Keratinocyte (primary cell): Measurements from ENCODE around the gene FGB. TPM values are rescaled to one million over a fixed set of nuclear protein-coding genes. Genes with fewer than 3 reads are reported as not detected.

ENCODE experiments used
- DNase-seq: peaks from one replicate; pipeline ENCODE4 v3.0.0-alpha.2; 2011; ENCODE audit warnings: low read depth, missing footprints, low spot score
- FAIRE-seq: peaks from 2 replicates; lab custom pipeline; 2011; peaks lifted over from hg19 to GRCh38; lab: Jason Lieb, UNC
- H2AFZ ChIP-seq: 2 replicates; pipeline ENCODE4 v1.6.0; 2012; ENCODE audit warnings: low read length, control low read depth, inconsistent platforms; ENCODE audit not compliant: control insufficient read depth
- H3K27ac ChIP-seq: 2 replicates; pipeline ENCODE4 v1.5.1; 2011; ENCODE audit warnings: low read length; ENCODE audit not compliant: control insufficient read depth, insufficient read depth
- H3K27me3 ChIP-seq: 3 replicates; pipeline ENCODE4 v1.6.0; 2011; ENCODE audit warnings: low read length; ENCODE audit not compliant: control insufficient read depth, insufficient read depth; ENCODE audit errors: extremely low read depth
- H3K36me3 ChIP-seq, 2 experiments: 2 replicates in 1 of 2; 3 replicates in 1 of 2; pipeline ENCODE4 v1.5.1; 2011; ENCODE audit warnings: low read length in 2 of 2, mild to moderate bottlenecking in 1 of 2; ENCODE audit not compliant: control insufficient read depth in 2 of 2, insufficient read depth in 2 of 2; ENCODE audit errors: extremely low read depth in 1 of 2
- H3K4me1 ChIP-seq: 3 replicates; pipeline ENCODE4 v1.5.1; 2011; ENCODE audit warnings: low read length; ENCODE audit not compliant: control insufficient read depth, insufficient read depth; ENCODE audit errors: extremely low read depth
- H3K4me2 ChIP-seq: 3 replicates; pipeline ENCODE4 v1.6.0; 2011; ENCODE audit warnings: low read depth, low read length; ENCODE audit not compliant: control insufficient read depth, insufficient read depth; ENCODE audit errors: extremely low read depth
- H3K4me3 ChIP-seq, 3 experiments: fragments of 200-600 bp in 1 of 3; sonication (generic) in 1 of 3; 2 replicates in 2 of 3; 3 replicates in 1 of 3; pipeline ENCODE4 v1.5.1; 2011 to 2016; ENCODE audit warnings: low read length in 3 of 3, mild to moderate bottlenecking in 3 of 3, control low read depth in 2 of 3, inconsistent platforms in 1 of 3, low read depth in 1 of 3, mixed read lengths in 1 of 3, mixed run types in 1 of 3, moderate library complexity in 1 of 3; ENCODE audit not compliant: control insufficient read depth in 2 of 3, insufficient read depth in 2 of 3; ENCODE audit errors: extremely low read depth in 1 of 3
- H3K79me2 ChIP-seq: 2 replicates; pipeline ENCODE4 v1.6.0; 2012; ENCODE audit warnings: low read length; ENCODE audit not compliant: control insufficient read depth, insufficient read depth
- H3K9ac ChIP-seq: 3 replicates; pipeline ENCODE4 v1.6.0; 2011; ENCODE audit warnings: low read length; ENCODE audit not compliant: control insufficient read depth, insufficient read depth; ENCODE audit errors: extremely low read depth
- H3K9me1 ChIP-seq: 3 replicates; pipeline ENCODE4 v1.6.0; 2011; ENCODE audit warnings: low read length; ENCODE audit not compliant: control insufficient read depth, insufficient read depth; ENCODE audit errors: extremely low read depth
- H3K9me3 ChIP-seq: 2 replicates; pipeline ENCODE4 v1.5.1; 2012; ENCODE audit warnings: low read depth, low read length; ENCODE audit not compliant: control insufficient read depth
- H4K20me1 ChIP-seq: 3 replicates; pipeline ENCODE4 v1.6.0; 2011; ENCODE audit warnings: low read length; ENCODE audit not compliant: control insufficient read depth, insufficient read depth; ENCODE audit errors: extremely low read depth
- EZH2 ChIP-seq: IDR thresholded peaks from one replicate; pipeline ENCODE4 v1.6.1; 2012; ENCODE audit warnings: inconsistent platforms, mild to moderate bottlenecking, low read length, moderate library complexity
- dilution Hi-C: fragments of 300-500 bp; cut with MboI; formaldehyde crosslinking; loops from one replicate; pipeline ENCODE4 v1.7.0; 2020; ENCODE audit warnings: low sequenced_read_pairs; ENCODE audit not compliant: extremely low pct_ligation_motif_present
- polyA plus RNA-seq, 5 experiments: library from polyadenylated mRNA; depleted of rRNA in 3 of 5; stranded (reverse) in 3 of 5; stranded (forward) in 1 of 5; unstranded in 1 of 5; fragments of >200 nt; gene quantifications; 1 replicate in 1 of 5; 2 replicates in 3 of 5; 3 replicates in 1 of 5; pipeline versions ENCODE4 v1.2.1 to v1.2.3, GENCODE V29; 2011 to 2012; ENCODE audit warnings: missing spikeins in 2 of 5, low read depth in 1 of 5, low replicate concordance in 1 of 5
- TF ChIP-seq, protein P1 (sequence below), 3 experiments: IDR thresholded peaks in 1 of 3; conservative IDR thresholded peaks in 1 of 3; optimal IDR thresholded peaks in 1 of 3; 2 replicates in 2 of 3; 3 replicates in 1 of 3; pipeline versions ENCODE3 to v1.5.1; 2011; ENCODE audit warnings: low read length in 3 of 3, mild to moderate bottlenecking in 3 of 3, moderate library complexity in 2 of 3, control low read depth in 1 of 3, inconsistent platforms in 1 of 3; ENCODE audit not compliant: insufficient read depth in 2 of 3; ENCODE audit errors: extremely low read depth in 1 of 3

Gene FGB
- polyA plus RNA-seq, 1 donor (not counting 4 experiments of a cell fraction or from before 2014, with no cell fraction given), result not detected

DNA sequence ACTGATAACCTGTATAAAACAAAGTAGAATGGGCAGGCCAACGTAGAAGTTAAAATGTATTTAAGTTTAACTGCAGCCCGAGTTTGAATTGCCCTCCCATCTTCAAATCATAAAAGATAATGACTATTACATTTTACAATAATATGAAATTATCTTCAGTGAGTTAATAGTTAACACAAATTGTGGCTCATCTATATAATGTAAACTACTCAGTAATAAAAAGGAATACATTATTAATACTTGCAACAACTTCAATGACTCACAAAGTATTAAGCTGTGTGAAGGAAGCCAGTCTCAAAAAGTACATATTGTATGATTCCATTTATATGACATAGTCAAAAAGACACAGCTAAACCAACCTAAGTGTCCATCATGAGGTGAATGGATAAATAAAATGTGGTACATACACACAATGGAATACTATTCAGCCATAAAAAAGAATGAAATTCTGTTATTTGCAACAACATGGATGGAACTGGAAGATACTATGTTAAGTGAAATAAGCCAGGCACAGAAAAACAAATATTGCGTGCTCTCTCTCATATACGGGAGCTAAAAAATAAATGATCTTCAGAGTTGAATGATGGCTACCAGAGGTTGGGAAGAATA, 20.4 kb upstream of the FGB start:
- H2AFZ ChIP-seq, result no peak overlapping the region
- H3K36me3 ChIP-seq, result peaks cover 14 to 36% of the 10 kb centered on the region in 2 experiments
- no peak overlapping the region for H3K27ac ChIP-seq
- no peak for DNase-seq
- TF ChIP-seq, protein P1, sequence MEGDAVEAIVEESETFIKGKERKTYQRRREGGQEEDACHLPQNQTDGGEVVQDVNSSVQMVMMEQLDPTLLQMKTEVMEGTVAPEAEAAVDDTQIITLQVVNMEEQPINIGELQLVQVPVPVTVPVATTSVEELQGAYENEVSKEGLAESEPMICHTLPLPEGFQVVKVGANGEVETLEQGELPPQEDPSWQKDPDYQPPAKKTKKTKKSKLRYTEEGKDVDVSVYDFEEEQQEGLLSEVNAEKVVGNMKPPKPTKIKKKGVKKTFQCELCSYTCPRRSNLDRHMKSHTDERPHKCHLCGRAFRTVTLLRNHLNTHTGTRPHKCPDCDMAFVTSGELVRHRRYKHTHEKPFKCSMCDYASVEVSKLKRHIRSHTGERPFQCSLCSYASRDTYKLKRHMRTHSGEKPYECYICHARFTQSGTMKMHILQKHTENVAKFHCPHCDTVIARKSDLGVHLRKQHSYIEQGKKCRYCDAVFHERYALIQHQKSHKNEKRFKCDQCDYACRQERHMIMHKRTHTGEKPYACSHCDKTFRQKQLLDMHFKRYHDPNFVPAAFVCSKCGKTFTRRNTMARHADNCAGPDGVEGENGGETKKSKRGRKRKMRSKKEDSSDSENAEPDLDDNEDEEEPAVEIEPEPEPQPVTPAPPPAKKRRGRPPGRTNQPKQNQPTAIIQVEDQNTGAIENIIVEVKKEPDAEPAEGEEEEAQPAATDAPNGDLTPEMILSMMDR (optimal IDR thresholded peaks at IDR 0.05 in 1 of 3, IDR thresholded peaks at IDR 0.05 in 1 of 3, conservative IDR thresholded peaks at IDR 0.05 in 1 of 3; ENCODE audit: extremely low read depth in 1 of 3, insufficient read depth in 2 of 3, low read length in 3 of 3), result no peak
- TF ChIP-seq EZH2, result no peak
- no peaks in the 10 kb centered on the region for H3K4me1 ChIP-seq
- no peaks in the 10 kb centered on the region for H3K9me1 ChIP-seq
- peaks cover 2% of the 10 kb centered on the region for H3K79me2 ChIP-seq
- H3K9ac ChIP-seq, result no peak overlapping the region
- H3K27me3 ChIP-seq, result no peaks in the 10 kb centered on the region
- H3K9me3 ChIP-seq, result no peaks in the 10 kb centered on the region
- no peak overlapping the region for H3K4me2 ChIP-seq
- H4K20me1 ChIP-seq, result no peaks in the 10 kb centered on the region
- dilution Hi-C loops, result no loop called here
- no peak for FAIRE-seq
- no peak overlapping the region for H3K4me3 ChIP-seq

DNA sequence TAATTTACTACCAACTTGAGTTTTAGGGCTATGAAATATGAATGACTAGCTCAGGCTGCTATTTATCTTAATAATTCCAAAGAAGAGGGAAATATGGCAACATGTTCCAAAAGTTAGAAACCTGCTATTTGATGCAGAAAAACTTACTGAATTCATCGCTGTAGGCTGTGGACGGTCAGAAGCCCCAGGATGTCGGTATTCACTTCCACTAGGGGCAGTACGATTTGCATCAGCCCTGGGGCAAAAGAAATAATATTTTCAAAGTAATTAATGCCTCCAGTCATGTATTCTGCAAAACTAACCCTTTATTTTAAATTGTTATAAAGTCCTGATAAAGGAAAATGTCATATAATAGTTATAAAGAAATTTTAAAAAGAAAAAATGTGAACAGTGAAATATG, 17.1 kb upstream of the FGB start:
- dilution Hi-C loops, result no loop called here
- no peak for FAIRE-seq
- Histone ChIP-seq H3K9ac (no peak overlapping the region), H3K9me1 (no peaks in the 10 kb centered on the region), H4K20me1 (no peaks in the 10 kb centered on the region), H3K4me2 (no peak overlapping the region), H3K27me3 (no peaks in the 10 kb centered on the region), H3K4me1 (peaks cover 14% of the 10 kb centered on the region), H3K4me3 (no peak overlapping the region), H2AFZ (no peak overlapping the region), H3K9me3 (no peaks in the 10 kb centered on the region), H3K79me2 (peaks cover 28% of the 10 kb centered on the region), H3K27ac (no peak overlapping the region), H3K36me3 (peaks cover 11 to 21% of the 10 kb centered on the region in 2 experiments)
- no peak for TF ChIP-seq EZH2
- TF ChIP-seq, protein P1 (optimal IDR thresholded peaks at IDR 0.05 in 1 of 3, IDR thresholded peaks at IDR 0.05 in 1 of 3, conservative IDR thresholded peaks at IDR 0.05 in 1 of 3; ENCODE audit: extremely low read depth in 1 of 3, insufficient read depth in 2 of 3, low read length in 3 of 3), result no peak
- DNase-seq, result no peak
